Heart right ventricle (tissue), 16 donors: Measurements from ENCODE around the gene B3GALT5. TPM values are rescaled to one million over a fixed set of nuclear protein-coding genes. Genes with fewer than 3 reads are reported as not detected.
"Not testable (repeated sequence)": the region's sequence is repeated elsewhere in the genome, so short reads cannot be mapped to it uniquely, and the experiment has no call there.

ENCODE experiments used
- ATAC-seq, 8 donors: fragments of 200-7000 bp; cut with Tn5 transposase; one replicate each; pipeline ENCODE4 v1.9.1; 2020; ENCODE audit warnings: mild to moderate bottlenecking in 8 of 8, moderate library complexity in 8 of 8, moderate number of reproducible peaks in 1 of 8
- DNase-seq, 2 donors: peaks; one replicate each; pipeline ENCODE4 v3.0.0-alpha.2; 2020
- H3K27ac ChIP-seq, 10 donors: fragments of 200-600 bp; sonication (generic) in 2 of 10; one replicate each; pipeline versions ENCODE4 v1.5.0 to v1.8.0; 2020 to 2022; ENCODE audit warnings: mild to moderate bottlenecking in 3 of 10
- H3K27me3 ChIP-seq, 7 donors: fragments of 200-600 bp; one replicate each; pipeline ENCODE4 v1.8.0; 2021 to 2022; ENCODE audit warnings: mild to moderate bottlenecking in 2 of 7
- H3K36me3 ChIP-seq, 9 donors: fragments of 200-600 bp; sonication (generic) in 1 of 9; one replicate each; pipeline versions ENCODE4 v1.5.0 to v1.8.0; 2020 to 2022; ENCODE audit warnings: mild to moderate bottlenecking in 2 of 9
- H3K4me1 ChIP-seq, 9 donors: fragments of 200-600 bp; sonication (generic) in 1 of 9; one replicate each; pipeline versions ENCODE4 v1.5.0 to v1.8.0; 2020 to 2022; ENCODE audit warnings: mild to moderate bottlenecking in 4 of 9
- H3K4me3 ChIP-seq, 10 donors: fragments of 200-600 bp; sonication (generic) in 2 of 10; one replicate each; pipeline versions ENCODE4 v1.5.0 to v1.8.0; 2020 to 2022; ENCODE audit warnings: mild to moderate bottlenecking in 7 of 10, moderate library complexity in 2 of 10
- H3K9me3 ChIP-seq, 11 donors: fragments of 200-600 bp in 10 of 11; sonication (generic) in 2 of 11; one replicate each; pipeline versions ENCODE4 v1.5.0 to v1.8.0; 2013 to 2022; ENCODE audit warnings: mild to moderate bottlenecking in 2 of 11, control low read depth in 1 of 11, moderate library complexity in 1 of 11
- WGBS, 2 donors: extraction: QIAGEN DNeasy Blood & Tissue Kit; methylation state at CpG; one replicate each; pipeline ENCODE4 v1.1.7; 2013; ENCODE audit warnings: inconsistent platforms in 1 of 2; 5-methylcytosine and 5-hydroxymethylcytosine counted together
- intact Hi-C, 10 donors: fragments of 100-400 bp; cut with DNase I; formaldehyde crosslinking; loops; one replicate each; pipeline versions ENCODE4 v1.11.1 to v1.14.2; 2022
- polyA plus RNA-seq, 2 donors: library from polyadenylated mRNA; stranded (reverse); fragments of 200-250 nt; gene quantifications; one replicate each; pipeline ENCODE4 v1.2.3, GENCODE V29; 2013
- total RNA-seq, 10 donors: library from RNA; stranded (reverse); fragmentation: NEBNext Ultra II Directional in 3 of 10; extraction: Animal tissue kit (Norgen Biotek cat#: 25700) in 3 of 10; gene quantifications; one replicate each; pipeline versions ENCODE4 v1.2.1 to v1.2.4, GENCODE V29; 2021 to 2023
- TF ChIP-seq, protein P1 (sequence below), 9 donors: fragments of 200-600 bp; sonication (generic) in 2 of 9; IDR thresholded peaks; one replicate each; pipeline versions ENCODE4 v1.5.0 to v1.8.0; 2021 to 2022; ENCODE audit warnings: antibody characterized with exemption in 9 of 9, mild to moderate bottlenecking in 5 of 9, moderate library complexity in 1 of 9
- donor health status: Arrhythmogenic right ventricular cardiomyopathy.
- donor health status: ischemic (EF 13 %, LVEDD 7.1; RV severe dilation, severe dysfunction).
- donor health status: healthy with polysubstance abuse.
- donor health status: DM: no; HTN: yes; CAD: no.
- donor health status: DM: no; HTN: no; CAD: no.
- donor health status: ischemic (EF 25% LVEDD 6.9; RV normal size, moderate dysfunction).
- donor health status: ischemic (EF 25% LVEDD 5.7; RV mildly dilated, moderate dysfunction).
- donor health status: healthy.
- donor health status: DM: yes; HTN: yes; CAD: no.
- donor health status: Ischemic cardiomyopathy.
- donor health status: ischemic (EF 35%, LVEDD 5.7; RV mildly dilated, moderate dysfunction).
- donor health status: nonischemic (EF 11% LVEDD 7.7; RV severe dilation, severe dysfunction).
- donor health status: DM: yes; HTN: yes; CAD: no.
- donor health status: PGD.
- donor health status: ischemic (EF 29% LVEDD 5.4; RV normal size, mild dysfunction).
- donor health status: nonischemic (EF 23%, LVEDD 6.1; RV moderate dilation, normal function).

Gene B3GALT5
- total and polyA plus RNA-seq, 12 donors = under 0.01 to 0.81 (median 0.15) TPM; not detected in 1

- Histone ChIP-seq H3K4me3 (no peak overlapping the region), H3K4me1 (peaks cover 0 to 4% (median 0%) of the 10 kb centered on the region in 9 donors), H3K9me3 (no peaks in the 10 kb centered on the region), H3K36me3 (no peaks in the 10 kb centered on the region), H3K27ac (no peak overlapping the region), H3K27me3 (no peaks in the 10 kb centered on the region)
- intact Hi-C loops = no loop called here
- DNase-seq (no peak), ATAC-seq (no peak)
- TF ChIP-seq, protein P1, sequence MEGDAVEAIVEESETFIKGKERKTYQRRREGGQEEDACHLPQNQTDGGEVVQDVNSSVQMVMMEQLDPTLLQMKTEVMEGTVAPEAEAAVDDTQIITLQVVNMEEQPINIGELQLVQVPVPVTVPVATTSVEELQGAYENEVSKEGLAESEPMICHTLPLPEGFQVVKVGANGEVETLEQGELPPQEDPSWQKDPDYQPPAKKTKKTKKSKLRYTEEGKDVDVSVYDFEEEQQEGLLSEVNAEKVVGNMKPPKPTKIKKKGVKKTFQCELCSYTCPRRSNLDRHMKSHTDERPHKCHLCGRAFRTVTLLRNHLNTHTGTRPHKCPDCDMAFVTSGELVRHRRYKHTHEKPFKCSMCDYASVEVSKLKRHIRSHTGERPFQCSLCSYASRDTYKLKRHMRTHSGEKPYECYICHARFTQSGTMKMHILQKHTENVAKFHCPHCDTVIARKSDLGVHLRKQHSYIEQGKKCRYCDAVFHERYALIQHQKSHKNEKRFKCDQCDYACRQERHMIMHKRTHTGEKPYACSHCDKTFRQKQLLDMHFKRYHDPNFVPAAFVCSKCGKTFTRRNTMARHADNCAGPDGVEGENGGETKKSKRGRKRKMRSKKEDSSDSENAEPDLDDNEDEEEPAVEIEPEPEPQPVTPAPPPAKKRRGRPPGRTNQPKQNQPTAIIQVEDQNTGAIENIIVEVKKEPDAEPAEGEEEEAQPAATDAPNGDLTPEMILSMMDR (IDR thresholded peaks at IDR 0.05) = no peak
- 62 to 73% methylated on average over 1 of the region's 1 CpG for WGBS, 2 donors
Measured at GRCh38 chr21:39685236-39685635, 72.5 kb downstream of the B3GALT5 start.

GRCh38 chr21:39685991-39686390 is 73.3 kb downstream of the B3GALT5 start:
- TF ChIP-seq, protein P1 (IDR thresholded peaks at IDR 0.05) = no peak
- DNase-seq (no peak), ATAC-seq (no peak)
- Histone ChIP-seq H3K4me1 (peaks cover 0 to 4% (median 0%) of the 10 kb centered on the region in 9 donors), H3K27me3 (no peaks in the 10 kb centered on the region), H3K4me3 (no peak overlapping the region), H3K9me3 (no peaks in the 10 kb centered on the region), H3K36me3 (no peaks in the 10 kb centered on the region), H3K27ac (no peak overlapping the region)
- 95 to 97% methylated on average over 5 of the region's 5 CpGs for WGBS, 2 donors
- intact Hi-C loops = no loop called here

DNA sequence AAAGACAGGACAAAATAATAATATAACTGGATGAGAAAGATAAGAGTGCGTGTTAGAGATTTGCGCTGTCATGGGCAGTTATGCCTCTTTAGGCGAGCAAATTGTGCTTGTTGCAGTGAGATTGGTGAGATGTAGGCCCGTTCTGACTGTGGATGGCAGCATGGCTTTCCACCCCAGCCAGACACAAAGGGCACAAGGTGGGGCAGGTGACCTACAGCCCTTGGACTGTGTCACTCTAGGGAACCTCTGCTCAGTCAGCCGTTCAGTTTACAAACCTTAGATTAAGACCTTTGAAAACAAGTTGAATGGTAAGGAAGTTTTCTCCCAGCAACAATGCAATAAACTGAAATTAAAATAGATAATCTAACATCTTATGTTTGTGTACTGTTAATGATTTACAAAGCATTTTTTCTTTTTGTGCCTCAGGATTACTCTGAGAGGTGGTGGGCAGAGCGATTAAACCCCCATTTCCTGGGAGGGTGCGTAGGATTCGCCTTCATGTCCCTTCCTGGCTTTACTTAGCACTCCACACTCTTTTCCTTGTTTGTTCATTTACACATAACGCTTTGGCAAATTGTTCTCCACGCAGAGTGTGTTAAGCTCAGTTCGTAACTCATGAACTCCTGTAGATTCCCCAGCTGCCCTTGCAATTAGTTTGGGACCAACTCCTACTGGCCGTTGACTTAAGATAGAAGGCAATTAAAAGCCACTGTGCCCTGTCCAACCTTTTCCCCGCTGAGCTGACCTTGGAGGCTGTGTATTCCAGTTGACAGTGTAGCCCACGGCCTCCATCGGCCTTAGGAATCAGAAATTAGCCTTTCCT is 74.1 kb downstream of the B3GALT5 start:
- WGBS, 2 donors = 86% methylated on average over 15 of the region's 15 CpGs
- H3K27me3 ChIP-seq = no peaks in the 10 kb centered on the region
- no peaks in the 10 kb centered on the region for H3K9me3 ChIP-seq
- no peaks in the 10 kb centered on the region for H3K36me3 ChIP-seq
- no peak overlapping the region for H3K27ac ChIP-seq
- no peak for DNase-seq
- intact Hi-C loops = no loop called here
- H3K4me1 ChIP-seq = peaks cover 0 to 4% (median 0%) of the 10 kb centered on the region in 9 donors
- ATAC-seq = no peak
- TF ChIP-seq, protein P1 (IDR thresholded peaks at IDR 0.05) = no peak
- no peak overlapping the region for H3K4me3 ChIP-seq

DNA sequence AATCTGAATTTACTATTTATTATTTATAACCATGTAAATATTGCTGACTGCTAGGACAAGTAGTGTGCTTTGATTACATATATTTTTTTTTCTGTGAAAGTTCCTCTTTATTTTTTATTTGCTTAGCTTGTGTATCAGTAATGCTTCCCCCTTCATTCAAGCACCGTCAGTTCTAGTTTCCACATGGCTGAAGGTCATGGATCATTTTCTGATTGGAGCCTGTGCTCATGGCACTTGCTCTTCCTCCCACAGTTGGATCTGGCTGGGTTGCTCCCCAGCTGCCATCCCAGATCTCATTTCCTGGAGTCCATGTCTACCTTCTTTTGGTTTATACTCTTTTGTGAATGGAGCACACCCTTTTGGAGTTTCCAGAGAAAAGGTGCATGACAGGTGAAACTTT is 75.3 kb downstream of the B3GALT5 start:
- no peak overlapping the region for H3K27ac ChIP-seq
- no peaks in the 10 kb centered on the region for H3K27me3 ChIP-seq
- H3K9me3 ChIP-seq = no peaks in the 10 kb centered on the region
- TF ChIP-seq, protein P1 (IDR thresholded peaks at IDR 0.05) = no peak
- H3K4me3 ChIP-seq = no peak overlapping the region
- intact Hi-C loops = no loop called here
- no peaks in the 10 kb centered on the region for H3K36me3 ChIP-seq
- DNase-seq = no peak
- no peak for ATAC-seq
- peaks cover 0 to 4% (median 0%) of the 10 kb centered on the region in 9 donors for H3K4me1 ChIP-seq
- WGBS, 2 donors = 76 to 80% methylated on average over 1 of the region's 1 CpG

DNA sequence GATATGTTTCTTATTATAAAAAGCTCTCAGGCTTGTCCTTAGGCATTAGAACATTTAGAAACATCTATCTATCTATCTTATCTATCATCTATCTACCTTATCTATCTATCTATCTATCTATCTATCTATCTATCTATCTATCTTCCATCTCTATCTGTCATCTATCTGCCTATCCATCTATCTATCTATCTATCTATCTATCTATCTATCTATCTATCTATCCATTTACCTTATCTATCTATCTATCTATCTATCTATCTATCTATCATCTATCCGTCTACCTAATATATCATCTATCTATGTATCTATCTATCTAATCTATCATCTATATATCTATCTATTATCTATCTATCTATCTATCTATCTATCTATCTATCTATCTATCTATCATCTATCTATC is 77.1 kb downstream of the B3GALT5 start:
- H3K4me1 ChIP-seq, H3K27ac ChIP-seq, intact Hi-C loops, ATAC-seq, DNase-seq, H3K36me3 ChIP-seq, H3K27me3 ChIP-seq, H3K4me3 ChIP-seq, H3K9me3 ChIP-seq: not testable (repeated sequence)
- 88 to 91% methylated on average over 1 of the region's 1 CpG for WGBS, 2 donors
